NCI-H2196 (cell line): ENCODE measurements around the gene SAMD4A.

ENCODE experiments used
- DNase-seq: peaks from one replicate; lab custom pipeline; 2025; ENCODE audit not compliant: unreplicated experiment; lab: John Stamatoyannopoulos, UW

SAMD4A gene

DNA sequence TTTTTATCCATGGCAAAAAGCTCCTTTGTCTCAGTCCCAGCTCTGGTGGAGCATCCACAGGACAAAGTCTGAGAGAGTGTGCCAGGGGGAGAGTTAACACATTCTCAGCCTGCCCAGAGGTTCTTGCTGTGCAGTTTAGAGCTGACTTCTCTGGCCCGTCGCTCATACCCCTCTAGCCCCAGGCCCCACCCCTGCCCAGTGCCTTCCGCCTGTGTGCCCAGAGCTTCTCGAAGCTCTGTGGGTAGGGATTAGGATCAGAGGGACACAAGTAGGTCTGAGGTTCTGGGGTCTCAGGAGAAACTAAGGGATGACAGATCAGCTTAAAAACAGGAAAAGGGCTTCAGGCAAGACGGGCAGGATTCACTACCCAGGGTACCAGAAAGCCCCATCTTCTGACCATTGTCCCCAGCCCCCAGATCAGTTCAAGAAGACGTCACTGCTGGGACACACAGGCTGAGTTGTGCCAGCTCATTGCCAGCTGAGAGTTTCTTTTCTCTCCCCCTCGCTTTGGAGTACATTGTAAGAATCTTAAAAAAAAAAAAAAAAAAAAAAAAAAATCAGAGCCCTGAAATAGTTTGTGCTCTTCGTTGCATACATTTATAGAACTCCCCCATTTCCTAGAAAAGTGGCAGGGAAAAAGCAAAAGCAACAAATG is 208.7 kb downstream of the SAMD4A start:
- DNase-seq: no peak

- no peak for DNase-seq
These were observed 209.6 kb downstream of the SAMD4A start for GRCh38 chr14:54776361-54777001.

DNA sequence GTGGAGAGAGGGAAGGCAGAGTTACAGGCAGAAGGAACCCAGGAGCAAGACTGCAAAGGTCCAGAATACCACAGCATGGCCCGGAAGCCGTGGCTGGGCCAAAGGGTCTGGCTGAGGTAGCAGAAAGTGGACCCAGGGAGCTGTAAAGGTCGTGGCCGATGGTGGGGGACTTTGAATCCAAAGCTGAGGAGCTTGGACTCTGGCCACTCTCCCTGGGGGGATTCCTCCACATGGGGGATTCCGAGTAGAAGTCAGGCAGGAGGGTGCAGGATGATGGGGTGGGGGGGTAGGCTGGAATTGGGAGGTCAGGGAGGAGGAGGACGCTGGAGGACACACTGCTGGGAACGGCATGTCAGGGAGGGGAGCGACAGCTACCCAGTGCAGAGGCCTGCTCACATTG is 210.5 kb downstream of the SAMD4A start:
- DNase-seq: no peak

DNA sequence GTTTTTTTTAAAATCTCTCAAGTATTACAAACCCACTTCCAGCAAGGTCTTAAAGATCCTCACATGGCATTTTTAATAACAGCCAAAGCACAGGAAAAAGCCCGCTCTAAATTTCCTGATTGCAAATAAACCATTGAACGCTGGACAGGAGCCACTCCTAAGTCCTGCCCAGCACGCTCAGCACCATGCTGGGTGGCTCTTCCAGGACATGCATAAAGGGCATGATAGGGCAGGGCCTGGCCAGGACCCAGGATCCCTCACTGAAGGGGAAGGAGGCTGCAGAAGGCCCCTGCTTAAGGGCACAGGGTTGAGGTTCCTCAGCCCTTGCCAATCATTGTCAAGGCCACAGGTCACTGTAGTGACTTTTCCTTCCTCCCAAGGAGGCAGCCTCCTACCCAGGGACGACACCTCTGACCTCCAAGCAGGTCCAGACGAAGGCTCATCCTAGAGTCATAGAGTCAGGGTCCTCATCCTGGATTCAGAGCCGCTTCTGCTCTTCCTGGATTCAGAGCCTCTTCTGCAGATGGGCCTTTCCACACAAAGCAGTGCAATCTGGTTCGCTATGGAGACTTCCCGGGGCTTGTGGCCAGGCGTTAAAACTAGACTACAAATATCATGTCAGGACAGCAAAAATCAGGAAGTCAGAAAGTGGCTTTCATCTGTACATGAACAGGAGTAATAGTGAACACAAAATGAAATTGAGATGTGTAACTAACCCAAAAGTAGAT is 211.9 kb downstream of the SAMD4A start:
- no peak for DNase-seq

GRCh38 chr14:54781080-54781479 is 214.2 kb downstream of the SAMD4A start:
- DNase-seq: no peak

- no peak for DNase-seq
These were observed 215.2 kb downstream of the SAMD4A start for GRCh38 chr14:54781961-54782750.

GRCh38 chr14:54782751-54783659 is 216.1 kb downstream of the SAMD4A start:
- DNase-seq: no peak

DNA sequence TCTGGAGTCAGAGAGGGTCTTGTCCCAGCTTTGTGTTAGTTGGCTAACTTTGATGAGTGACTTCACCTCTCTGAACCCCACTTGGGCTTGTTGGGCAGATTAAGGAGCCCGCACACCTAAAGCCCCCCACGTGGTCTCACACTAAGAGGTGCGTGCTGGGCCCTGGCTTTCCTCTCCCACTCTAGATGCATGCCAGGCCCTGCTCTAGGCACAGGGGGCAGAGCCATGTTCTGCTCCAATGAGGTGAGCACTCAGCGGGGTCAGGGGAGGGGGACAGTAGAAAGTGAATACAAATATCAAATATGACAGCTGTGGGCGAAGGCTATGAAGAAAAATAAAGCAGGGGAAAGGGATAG is 216.7 kb downstream of the SAMD4A start:
- DNase-seq: no peak

DNA sequence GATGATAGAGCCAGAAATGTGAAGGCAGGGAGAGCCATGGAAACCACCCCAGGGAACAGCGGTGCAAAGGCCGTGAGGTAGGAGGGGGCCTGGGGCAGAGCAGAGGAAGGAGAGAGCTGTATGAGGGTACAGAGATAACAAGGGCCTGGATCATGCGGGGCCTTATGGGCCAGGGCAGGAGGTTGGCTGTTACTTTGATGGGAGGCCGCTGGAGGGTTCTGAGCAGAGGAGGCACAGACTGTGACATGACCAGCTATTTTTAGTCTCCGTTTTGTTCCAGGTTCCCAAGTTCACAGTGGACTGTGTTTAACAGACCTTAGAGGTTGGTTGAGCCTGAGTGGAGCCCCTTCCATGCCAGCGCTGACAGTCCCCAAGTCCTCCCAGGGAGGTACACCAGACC is 217.1 kb downstream of the SAMD4A start:
- DNase-seq: no peak

- no peak for DNase-seq
These were observed 217.7 kb downstream of the SAMD4A start for GRCh38 chr14:54784657-54785056.

- no peak for DNase-seq
These were observed 218.3 kb downstream of the SAMD4A start for GRCh38 chr14:54785136-54785777.

DNA sequence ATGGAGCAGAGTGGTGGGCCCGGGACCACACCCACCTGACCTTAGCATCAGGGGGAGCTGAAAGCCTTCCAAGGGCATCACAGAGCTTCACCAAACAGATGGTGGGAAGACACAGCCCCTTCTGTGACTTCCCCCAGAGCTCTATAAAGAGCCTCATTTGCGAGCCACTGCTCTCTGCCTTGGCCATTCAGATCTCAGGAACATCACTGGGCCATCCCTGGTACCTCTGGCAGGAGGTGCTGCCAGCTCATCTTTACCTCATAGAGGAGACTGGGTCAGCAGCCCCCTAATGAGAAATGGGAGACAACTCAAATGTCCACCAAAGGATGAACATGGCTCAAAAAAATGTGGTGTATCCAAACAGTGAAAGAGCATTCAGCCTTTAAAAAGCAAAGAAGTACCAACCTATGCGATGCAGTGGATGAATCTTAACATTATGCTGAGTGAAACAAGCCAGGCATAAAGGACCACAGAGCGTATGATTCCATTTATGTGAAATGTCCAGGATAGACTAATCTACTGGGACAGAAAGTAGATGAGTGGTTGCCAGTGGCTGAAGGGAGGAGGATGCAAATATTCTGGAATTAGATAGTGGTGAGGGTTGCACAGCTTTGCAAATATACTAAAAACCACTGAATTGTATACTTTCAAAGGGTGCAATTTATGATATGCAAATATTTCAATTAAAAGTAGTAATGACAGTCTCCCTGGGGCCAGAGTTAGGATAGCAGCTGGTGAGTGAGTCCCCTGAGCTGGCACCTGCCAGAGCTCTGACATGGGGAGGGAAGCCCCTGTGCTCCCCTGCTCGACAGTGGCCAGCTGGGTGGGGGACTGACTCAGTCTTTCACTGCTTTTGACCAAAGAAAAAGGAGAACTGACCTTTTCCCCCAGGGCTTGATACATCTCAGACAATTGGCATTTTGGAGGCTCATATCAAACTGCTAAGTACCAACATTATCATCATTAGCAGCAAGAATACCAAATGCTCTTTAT is 219.1 kb downstream of the SAMD4A start:
- no peak for DNase-seq

DNA sequence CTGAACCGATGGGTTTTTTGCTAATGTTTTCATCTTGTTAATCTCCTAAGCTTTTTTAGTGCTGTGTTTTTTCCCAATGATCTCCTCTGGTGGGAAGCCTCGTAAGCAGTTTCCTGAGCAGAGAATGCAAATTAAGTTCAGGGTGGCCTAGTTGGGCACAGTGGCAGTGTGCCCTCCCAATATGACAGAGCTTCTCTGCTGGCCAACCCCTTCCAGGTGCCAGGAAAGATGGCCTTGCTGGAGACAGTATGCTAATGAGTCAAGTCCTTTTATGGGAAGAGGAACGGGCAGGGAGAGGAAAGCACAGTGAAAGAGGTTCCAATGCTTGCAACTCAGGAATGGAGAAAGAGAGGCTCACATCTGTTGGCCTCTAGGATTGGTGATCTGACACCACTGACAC is 219.9 kb downstream of the SAMD4A start:
- no peak for DNase-seq

DNA sequence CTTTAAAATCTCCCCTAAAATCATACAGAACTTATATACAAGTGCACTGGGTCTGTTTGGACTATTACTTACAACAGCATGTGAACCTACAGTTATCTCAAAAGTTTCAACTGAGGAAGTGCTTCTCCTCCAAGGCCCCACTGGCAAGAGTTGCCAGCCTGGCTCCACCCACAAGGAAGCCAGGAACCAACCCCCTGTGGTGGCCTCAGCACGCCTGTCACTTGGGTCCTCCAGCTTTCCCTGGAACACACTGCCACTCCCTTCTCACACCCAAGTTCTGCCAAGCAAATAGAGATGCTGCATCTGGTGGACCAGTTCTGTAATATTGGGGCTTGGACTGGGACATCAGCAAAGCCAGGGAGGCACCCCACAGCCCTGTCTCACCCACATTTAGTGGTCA is 220.3 kb downstream of the SAMD4A start:
- no peak for DNase-seq

- no peak for DNase-seq
These were observed 221.8 kb downstream of the SAMD4A start for GRCh38 chr14:54788701-54789100.

GRCh38 chr14:54789166-54789565 is 222.2 kb downstream of the SAMD4A start:
- no peak for DNase-seq

DNA sequence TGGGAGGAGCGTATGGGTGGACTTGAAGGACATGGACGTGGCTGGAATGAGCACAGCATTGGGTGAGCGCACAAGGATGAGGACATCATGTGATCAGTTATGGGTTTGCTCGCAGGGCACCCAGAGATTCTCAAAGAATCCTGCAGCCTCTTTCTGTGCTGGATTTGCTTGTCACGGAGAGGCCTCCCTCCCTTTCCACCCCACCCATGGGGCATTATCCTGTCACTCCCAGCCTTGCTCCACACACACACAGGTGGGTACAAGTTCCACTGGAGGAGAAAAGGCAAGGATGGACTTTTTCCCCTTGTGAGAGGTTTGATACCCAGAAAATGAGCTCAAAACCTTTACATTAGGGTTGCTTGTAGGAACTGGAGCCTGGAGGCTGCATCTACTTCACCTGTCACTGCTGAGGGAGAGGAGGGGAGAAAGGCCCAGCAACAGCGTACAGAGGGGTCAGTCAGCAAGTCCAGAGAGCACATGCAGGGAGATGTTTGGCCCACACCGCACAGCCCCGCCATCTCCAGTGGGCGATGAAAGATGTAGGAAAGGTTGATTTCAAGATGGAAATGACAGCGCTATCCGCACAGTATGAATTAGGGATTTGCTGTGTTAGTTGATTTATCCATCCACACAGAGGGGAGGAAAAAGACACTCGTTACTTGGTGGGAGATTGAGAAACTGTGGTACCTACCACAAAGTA is 223.0 kb downstream of the SAMD4A start:
- DNase-seq: no peak

GRCh38 chr14:54791001-54791400 is 224.1 kb downstream of the SAMD4A start:
- DNase-seq: no peak
